H1 (cell line): ENCODE results near the gene STX11. TPM values are rescaled to one million over a fixed set of nuclear protein-coding genes. Genes with fewer than 3 reads are reported as not detected.

Source experiments
- CTCF ChIA-PET: fragments of 300-600 bp; sonication (Branson Sonifier 250); formaldehyde crosslinking; loops from one replicate; lab custom pipeline; 2021; ENCODE audit not compliant: partially characterized antibody; lab: Charles Lee
- POLR2A ChIA-PET: fragments of 300-600 bp; sonication (Branson Sonifier 250); formaldehyde crosslinking; loops from one replicate; lab custom pipeline; 2021; ENCODE audit warnings: inconsistent platforms; ENCODE audit not compliant: partially characterized antibody; lab: Charles Lee
- DNase-seq, 2 experiments: peaks; one replicate each; pipeline versions ENCODE4 v3.0.0 to v3.0.0-alpha.2; 2010 to 2022; ENCODE audit warnings: low spot score in 2 of 2, low read depth in 1 of 2, mixed read lengths in 1 of 2
- FAIRE-seq: peaks from 2 replicates; lab custom pipeline; 2011; peaks lifted over from hg19 to GRCh38; lab: Jason Lieb, UNC
- H2AFZ ChIP-seq: 2 replicates; pipeline ENCODE4 v1.8.1; 2012; ENCODE audit warnings: low read length, inconsistent platforms
- H2AK5ac ChIP-seq: 2 replicates; pipeline ENCODE4 v1.6.1; 2013; ENCODE audit warnings: low read depth, low read length
- H2BK120ac ChIP-seq: replicated peaks from 2 replicates; pipeline ENCODE3; 2013; ENCODE audit warnings: low read depth, low read length, inconsistent platforms
- H2BK12ac ChIP-seq: 2 replicates; pipeline ENCODE4 v1.6.1; 2013; ENCODE audit warnings: low read depth, low read length
- H2BK15ac ChIP-seq: 2 replicates; pipeline ENCODE4 v1.6.1; 2013; ENCODE audit warnings: low read length
- H2BK20ac ChIP-seq: 2 replicates; pipeline ENCODE4 v1.6.1; 2013; ENCODE audit warnings: low read length
- H2BK5ac ChIP-seq: 2 replicates; pipeline ENCODE4 v1.6.1; 2013; ENCODE audit warnings: low read depth, low read length
- H3K14ac ChIP-seq: 2 replicates; pipeline ENCODE4 v1.6.1; 2013; ENCODE audit warnings: inconsistent platforms; ENCODE audit not compliant: insufficient read length
- H3K18ac ChIP-seq: 2 replicates; pipeline ENCODE4 v1.6.1; 2013; ENCODE audit warnings: low read length; ENCODE audit errors: extremely low read depth
- H3K23ac ChIP-seq: 2 replicates; pipeline ENCODE4 v1.6.1; 2013; ENCODE audit warnings: inconsistent platforms; ENCODE audit not compliant: insufficient read length
- H3K23me2 ChIP-seq: 2 replicates; pipeline ENCODE4 v1.6.1; 2013; ENCODE audit warnings: low read depth, low read length
- H3K27ac ChIP-seq: 2 replicates; pipeline ENCODE4 v1.6.1; 2011; ENCODE audit warnings: low read depth, low read length, inconsistent platforms
- H3K27me3 ChIP-seq, 4 experiments: replicated peaks in 1 of 4; 1 replicate in 1 of 4; 2 replicates in 3 of 4; pipeline versions ENCODE4 v1.6.1 to v1.8.1; 2011 to 2013; ENCODE audit warnings: low read length in 3 of 4, mild to moderate bottlenecking in 3 of 4, inconsistent platforms in 2 of 4, mixed read lengths in 2 of 4, moderate library complexity in 1 of 4; ENCODE audit not compliant: control insufficient read depth in 3 of 4, insufficient read depth in 3 of 4; ENCODE audit errors: extremely low read depth in 1 of 4
- H3K36me3 ChIP-seq, 4 experiments: 2 replicates each; pipeline versions ENCODE4 v1.6.1 to v1.8.1; 2011 to 2013; ENCODE audit warnings: mild to moderate bottlenecking in 4 of 4, low read length in 3 of 4, moderate library complexity in 2 of 4, control low read depth in 1 of 4, inconsistent platforms in 1 of 4; ENCODE audit not compliant: insufficient read depth in 4 of 4, control insufficient read depth in 2 of 4
- H3K4ac ChIP-seq: replicated peaks from 2 replicates; pipeline ENCODE3; 2013; ENCODE audit warnings: low read length, low read depth, mixed read lengths, inconsistent platforms; ENCODE audit not compliant: insufficient read length
- H3K4me1 ChIP-seq, 4 experiments: replicated peaks in 1 of 4; 1 replicate in 1 of 4; 2 replicates in 3 of 4; pipeline versions ENCODE4 v1.6.1 to v1.8.1; 2011 to 2013; ENCODE audit warnings: low read length in 3 of 4, inconsistent platforms in 2 of 4, mixed read lengths in 1 of 4; ENCODE audit not compliant: insufficient read depth in 4 of 4, control insufficient read depth in 3 of 4
- H3K4me2 ChIP-seq, 2 experiments: 2 replicates each; pipeline versions ENCODE4 v1.6.1 to v1.8.1; 2011 to 2013; ENCODE audit warnings: low read depth in 2 of 2, low read length in 2 of 2, control low read depth in 1 of 2, inconsistent platforms in 1 of 2, mild to moderate bottlenecking in 1 of 2; ENCODE audit not compliant: insufficient read depth in 1 of 2
- H3K4me3 ChIP-seq, 4 experiments: fragments of 200-600, 300-600 bp in 1 of 4; sonication (generic), shearing (Covaris generic), sonication (Bioruptor Twin) in 1 of 4; 2 replicates each; pipeline versions ENCODE4 v1.5.1 to v1.8.1; 2011 to 2016; ENCODE audit warnings: low read length in 4 of 4, low read depth in 3 of 4, control low read depth in 2 of 4, inconsistent platforms in 2 of 4, mild to moderate bottlenecking in 2 of 4, mixed read lengths in 1 of 4, moderate library complexity in 1 of 4; ENCODE audit not compliant: insufficient read depth in 2 of 4; ENCODE audit errors: extremely low read depth in 1 of 4
- H3K56ac ChIP-seq: replicated peaks from 2 replicates; pipeline ENCODE3; 2013; ENCODE audit warnings: low read depth, mild to moderate bottlenecking, mixed read lengths, low read length, inconsistent platforms; ENCODE audit not compliant: insufficient read length
- H3K79me1 ChIP-seq: 2 replicates; pipeline ENCODE4 v1.6.1; 2013; ENCODE audit warnings: low read depth, low read length, control low read depth
- H3K79me2 ChIP-seq, 2 experiments: 2 replicates each; pipeline versions ENCODE4 v1.6.1 to v1.8.1; 2012 to 2013; ENCODE audit warnings: low read length in 2 of 2, mild to moderate bottlenecking in 2 of 2, inconsistent platforms in 1 of 2; ENCODE audit not compliant: insufficient read depth in 2 of 2, control insufficient read depth in 1 of 2
- H3K9ac ChIP-seq, 4 experiments: replicated peaks in 1 of 4; 1 replicate in 1 of 4; 2 replicates in 3 of 4; pipeline versions ENCODE4 v1.6.1 to v1.8.1; 2011 to 2013; ENCODE audit warnings: low read depth in 3 of 4, low read length in 3 of 4, control low read depth in 2 of 4, mild to moderate bottlenecking in 2 of 4, moderate library complexity in 2 of 4, inconsistent platforms in 1 of 4; ENCODE audit errors: extremely low read depth in 1 of 4
- H3K9me3 ChIP-seq, 2 experiments: 2 replicates each; pipeline versions ENCODE4 v1.6.1 to v1.8.1; 2012 to 2013; ENCODE audit warnings: mild to moderate bottlenecking in 2 of 2, moderate library complexity in 2 of 2, control low read depth in 1 of 2, inconsistent platforms in 1 of 2, low read depth in 1 of 2, low read length in 1 of 2, mixed read lengths in 1 of 2; ENCODE audit not compliant: insufficient read depth in 2 of 2
- H4K20me1 ChIP-seq, 2 experiments: replicated peaks in 1 of 2; 2 replicates each; pipeline versions ENCODE3 to v1.8.1; 2011 to 2013; ENCODE audit warnings: inconsistent platforms in 2 of 2, low read length in 2 of 2, mild to moderate bottlenecking in 1 of 2; ENCODE audit not compliant: insufficient read depth in 2 of 2, control insufficient read depth in 1 of 2
- H4K5ac ChIP-seq: 2 replicates; pipeline ENCODE4 v1.6.1; 2013; ENCODE audit warnings: low read length, low read depth, mixed read lengths, inconsistent platforms; ENCODE audit not compliant: insufficient read length
- H4K8ac ChIP-seq: 2 replicates; pipeline ENCODE4 v1.8.0; 2013; ENCODE audit warnings: mild to moderate bottlenecking, moderate library complexity, low read length, inconsistent platforms; ENCODE audit not compliant: insufficient read depth; ENCODE audit errors: extremely low read depth
- H4K91ac ChIP-seq: replicated peaks from 2 replicates; pipeline ENCODE3; 2013; ENCODE audit warnings: low read length, mixed read lengths, inconsistent platforms; ENCODE audit not compliant: insufficient read length
- WGBS, 2 experiments: shearing (Covaris generic) in 1 of 2; methylation state at CpG; one replicate each; pipeline versions ENCODE4 v1.1.6 to v1.1.7; 2013 to 2015; ENCODE audit warnings: low lambda C conversion rate in 2 of 2, mixed read lengths in 2 of 2, inconsistent platforms in 1 of 2, low coverage in 1 of 2, missing lambda C conversion rate in 1 of 2; ENCODE audit not compliant: insufficient replicate concordance in 2 of 2, insufficient coverage in 1 of 2, insufficient read length in 1 of 2; ENCODE audit errors: extremely low coverage in 1 of 2, missing lambda C conversion rate in 1 of 2; 5-methylcytosine and 5-hydroxymethylcytosine counted together
- polyA plus RNA-seq, 7 experiments: library from polyadenylated mRNA; depleted of rRNA in 3 of 7; stranded (reverse) in 5 of 7; unstranded in 2 of 7; fragments of >200 nt in 5 of 7; fragments of 200-250 nt in 2 of 7; gene quantifications; 1 replicate in 5 of 7; 2 replicates in 1 of 7; 4 replicates in 1 of 7; pipeline versions ENCODE4 v1.2.1 to v1.2.3, GENCODE V29; 2011 to 2013; ENCODE audit warnings: missing spikeins in 2 of 7, mixed read lengths in 2 of 7
- total RNA-seq: library from RNA; stranded (reverse); fragmentation: NEBNext Ultra II Directional; extraction: Animal tissue kit (Norgen Biotek cat#: 25700); gene quantifications from 2 replicates; pipeline ENCODE4 v1.2.1, GENCODE V29; 2021

STX11 gene
- total and polyA plus RNA-seq, 2 of the 8 experiments (the other 6 are each of a cell fraction or from before 2014, with no cell fraction given), result 0.15 to 0.34 TPM

DNA sequence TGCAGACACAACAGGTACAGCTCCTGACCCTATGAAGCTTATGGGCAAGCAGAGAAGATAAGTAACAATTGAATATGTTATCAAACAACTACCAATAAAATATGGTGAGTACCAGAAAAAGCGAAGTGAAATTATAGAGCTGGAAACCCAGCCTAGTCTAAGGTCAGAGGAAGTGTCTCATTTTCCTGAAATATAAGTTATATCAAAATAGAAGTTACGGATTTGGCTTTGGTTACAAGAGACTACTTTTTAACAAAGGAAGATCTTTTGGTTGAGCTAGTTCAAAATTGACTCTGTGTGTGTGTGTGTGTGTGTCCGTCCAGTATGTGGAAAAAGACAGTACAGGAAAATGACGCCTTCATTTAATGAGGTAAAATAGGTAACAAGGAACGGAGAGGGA is 8.9 kb downstream of the STX11 start:
- FAIRE-seq (no peak), DNase-seq (no peak)
- H3K56ac ChIP-seq, result no peak overlapping the region
- no peak overlapping the region for H4K91ac ChIP-seq
- no peaks in the 10 kb centered on the region for H3K27me3 ChIP-seq
- no peak overlapping the region for H3K27ac ChIP-seq
- no peak overlapping the region for H2AK5ac ChIP-seq
- ChIA-PET POLR2A (interaction anchor here (1.1 kb wide), 1 partner anchor 231 kb away, joined by 3 read pairs; no protein-coding TSS in a partner anchor), CTCF (interaction anchor here (0.7 to 1.2 kb wide), 4 partner anchors 10 to 556 kb away, joined by 3 to 4 read pairs (median 4); no protein-coding TSS in a partner anchor)
- H3K18ac ChIP-seq, result no peak overlapping the region
- no peaks in the 10 kb centered on the region for H4K20me1 ChIP-seq
- 95% methylated on average over 5 of the region's 5 CpGs; no CpG with 5 or more reads in 1 of the 2 experiments for WGBS, 2 experiments
- no peaks in the 10 kb centered on the region for H3K79me2 ChIP-seq
- H2BK20ac ChIP-seq, result no peak overlapping the region
- H2BK120ac ChIP-seq, result no peak overlapping the region
- no peak overlapping the region for H4K5ac ChIP-seq
- H3K4me2 ChIP-seq, result no peak overlapping the region
- H2BK12ac ChIP-seq, result no peak overlapping the region
- H3K9ac ChIP-seq, result no peak overlapping the region
- no peak overlapping the region for H3K14ac ChIP-seq
- H3K23ac ChIP-seq, result no peak overlapping the region
- no peak overlapping the region for H2BK5ac ChIP-seq
- H4K8ac ChIP-seq, result no peak overlapping the region
- no peaks in the 10 kb centered on the region for H3K9me3 ChIP-seq
- H2AFZ ChIP-seq, result no peak overlapping the region
- no peaks in the 10 kb centered on the region for H3K23me2 ChIP-seq
- H3K79me1 ChIP-seq, result no peaks in the 10 kb centered on the region
- H3K36me3 ChIP-seq, result no peaks in the 10 kb centered on the region
- H2BK15ac ChIP-seq, result no peak overlapping the region
- no peak overlapping the region for H3K4ac ChIP-seq
- no peak overlapping the region for H3K4me3 ChIP-seq
- H3K4me1 ChIP-seq, result no peaks in the 10 kb centered on the region
